Measurements from ENCODE around the gene IQGAP3.
"Not testable (repeated sequence)": the region's sequence is repeated elsewhere in the genome, so short reads cannot be mapped to it uniquely, and the experiment has no call there.

IQGAP3 gene

DNA sequence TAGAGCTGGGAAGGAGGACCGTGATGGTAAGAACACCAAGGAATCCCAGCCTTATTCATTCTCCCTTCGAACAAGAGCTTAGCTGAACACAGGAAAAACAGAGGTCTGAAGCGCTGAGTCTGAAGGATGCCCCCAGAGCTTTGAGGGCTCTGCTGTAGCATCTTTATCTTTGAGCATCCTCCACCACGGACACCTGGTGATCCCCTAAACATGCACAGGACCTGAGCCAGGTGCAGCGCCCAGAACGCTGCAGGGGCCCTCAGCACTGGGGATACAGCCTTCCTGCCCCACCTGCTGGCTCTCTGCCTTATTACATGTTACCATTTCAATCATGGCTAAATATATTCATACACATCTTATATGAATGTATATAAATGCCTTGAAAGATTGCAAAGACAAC, 36.6 kb upstream of the IQGAP3 start:
- no peak overlapping the region for H3K4me3 ChIP-seq (ENCODE audit: low read depth, low read length)
- peak; percentile 67 for TF ChIP-seq CTCF (IDR thresholded peaks at IDR 0.05; ENCODE audit: low read depth, low read length, missing control alignments)
- DNase-seq (ENCODE audit: low read depth), result no peak

- H3K4me3 ChIP-seq (ENCODE audit: low read depth, low read length), result no peak overlapping the region
- peak; percentile 85 for TF ChIP-seq CTCF (IDR thresholded peaks at IDR 0.05; ENCODE audit: low read depth, low read length, missing control alignments)
- DNase-seq (ENCODE audit: low read depth), result no peak
Measured at GRCh38 chr1:156608036-156608674, 35.8 kb upstream of the IQGAP3 start.

DNA sequence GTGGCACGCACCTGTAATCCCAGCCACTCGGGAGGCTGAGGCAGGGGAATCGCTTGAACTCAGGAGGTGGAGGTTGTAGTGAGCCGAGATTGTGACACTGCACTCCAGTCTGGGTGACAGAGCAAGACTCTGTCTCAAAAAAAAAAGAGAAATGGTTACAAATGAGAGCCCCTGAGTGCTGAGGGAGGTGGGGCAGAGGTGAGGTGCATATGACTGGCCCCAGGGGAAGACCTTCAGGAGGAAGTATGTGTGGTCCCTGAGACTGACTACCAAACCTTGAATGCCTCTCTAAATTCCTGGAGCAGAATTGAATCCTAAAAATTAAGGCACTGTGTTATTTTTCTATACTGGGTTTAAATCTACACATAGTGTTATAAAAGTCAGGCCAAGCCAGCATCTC, 35.0 kb upstream of the IQGAP3 start:
- not testable (repeated sequence) for H3K4me3 ChIP-seq (ENCODE audit: low read depth, low read length); DNase-seq (ENCODE audit: low read depth)

- no peak for DNase-seq (ENCODE audit: low read depth)
- TF ChIP-seq CTCF (IDR thresholded peaks at IDR 0.05; ENCODE audit: low read depth, low read length, missing control alignments), result peak; percentile 46
- H3K4me3 ChIP-seq (ENCODE audit: low read depth, low read length), result no peak overlapping the region
Measured at GRCh38 chr1:156602557-156602993, 30.2 kb upstream of the IQGAP3 start.

GRCh38 chr1:156601892-156602291, 29.5 kb upstream of the IQGAP3 start:
- no peak for DNase-seq (ENCODE audit: low read depth)
- TF ChIP-seq CTCF (IDR thresholded peaks at IDR 0.05; ENCODE audit: low read depth, low read length, missing control alignments), result no peak
- H3K4me3 ChIP-seq (ENCODE audit: low read depth, low read length), result peak overlapping the region; percentile 87

DNA sequence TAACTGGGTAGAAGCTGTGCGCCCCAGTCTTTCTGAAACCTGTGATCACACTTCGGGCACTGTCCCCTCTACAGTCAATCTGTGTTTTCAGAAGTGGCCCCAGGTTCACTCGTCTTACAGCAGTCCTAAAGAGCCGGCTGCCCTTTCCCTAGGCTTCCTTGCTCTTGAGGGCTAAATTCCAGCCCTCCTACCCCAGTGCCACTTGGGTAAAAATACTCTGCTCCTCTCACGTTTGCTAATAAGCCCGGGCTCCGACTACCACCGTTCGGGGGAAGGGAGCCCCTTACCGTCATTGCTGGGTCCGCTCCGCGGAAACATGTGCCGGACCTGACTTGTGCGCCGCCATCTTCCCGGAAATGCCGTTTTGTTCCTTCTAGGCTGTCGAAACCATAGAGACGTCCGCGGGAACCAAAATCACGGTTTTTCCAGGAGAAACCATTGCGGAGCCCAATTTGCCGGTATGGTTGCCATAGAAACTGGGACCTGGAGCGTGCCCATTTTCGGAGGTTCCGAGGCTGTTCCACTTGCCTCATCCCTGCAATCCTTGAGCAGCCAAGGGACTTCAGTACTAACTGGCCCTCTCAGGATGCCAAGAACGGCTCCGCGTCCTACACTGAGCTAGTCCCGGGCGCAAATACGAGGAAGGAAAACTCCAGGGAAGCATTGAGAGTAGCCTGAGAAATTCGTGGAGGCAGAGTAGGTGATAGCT, 28.9 kb upstream of the IQGAP3 start, which contains the start of gene GPATCH4:
TSS of gene GPATCH4 (minus strand) at position 358 of the 709 bp plus-strand sequence.
- peak; percentile 60 for DNase-seq (ENCODE audit: low read depth)
- H3K4me3 ChIP-seq (ENCODE audit: low read depth, low read length), result peak within 1 kb of the TSS; percentile 87
- no peak for TF ChIP-seq CTCF (IDR thresholded peaks at IDR 0.05; ENCODE audit: low read depth, low read length, missing control alignments)

- no peak for DNase-seq (ENCODE audit: low read depth)
- no peak for TF ChIP-seq CTCF (IDR thresholded peaks at IDR 0.05; ENCODE audit: low read depth, low read length, missing control alignments)
- H3K4me3 ChIP-seq (ENCODE audit: low read depth, low read length), result peak overlapping the region; percentile 87
Measured at GRCh38 chr1:156600733-156601121, 28.4 kb upstream of the IQGAP3 start.

All from GM12864 (cell line).